Breast epithelium (tissue), 4 donors: ENCODE results near the gene TPCN2. TPM values are rescaled to one million over a fixed set of nuclear protein-coding genes. Genes with fewer than 3 reads are reported as not detected.
A peak's percentile ranks its signal among the peaks of the same experiment; 100 is the strongest.

ENCODE experiments used
- DNase-seq, 2 donors: peaks; one replicate each; pipeline ENCODE4 v3.0.0-alpha.2; 2019; ENCODE audit warnings: low spot score in 2 of 2
- H3K27ac ChIP-seq, 2 donors: fragments of 200-600 bp; sonication (generic) in 1 of 2; one replicate each; pipeline ENCODE4 v1.5.1; 2016 to 2019; ENCODE audit warnings: mild to moderate bottlenecking in 1 of 2
- H3K27me3 ChIP-seq, 2 donors: fragments of 200-600 bp; sonication (generic) in 1 of 2; one replicate each; pipeline versions ENCODE4 v1.5.1 to v1.6.0; 2017 to 2019; ENCODE audit warnings: control low read depth in 1 of 2, mild to moderate bottlenecking in 1 of 2
- H3K36me3 ChIP-seq: fragments of 200-600 bp; one replicate; pipeline ENCODE4 v1.5.1; 2019
- H3K4me1 ChIP-seq, 2 donors: fragments of 200-600 bp; sonication (generic); one replicate each; pipeline ENCODE4 v1.5.1; 2016 to 2019; ENCODE audit warnings: control low read depth in 1 of 2
- H3K4me3 ChIP-seq, 3 donors: fragments of 200-600 bp; sonication (generic); 1 replicate in 2 of 3; 2 replicates in 1 of 3; pipeline ENCODE4 v1.5.1; 2016 to 2019; ENCODE audit warnings: mild to moderate bottlenecking in 3 of 3, moderate library complexity in 2 of 3
- H3K9me3 ChIP-seq, 2 donors: fragments of 200-600 bp; sonication (generic) in 1 of 2; one replicate each; pipeline ENCODE4 v1.5.1; 2016 to 2019; ENCODE audit warnings: control low read depth in 1 of 2
- POLR2A ChIP-seq: fragments of 450-650 bp; IDR thresholded peaks from one replicate; pipeline ENCODE4 v1.6.1; 2016; ENCODE audit warnings: antibody characterized with exemption, mild to moderate bottlenecking, moderate library complexity
- POLR2AphosphoS5 ChIP-seq, 3 donors: sonication (generic); formaldehyde crosslinking; IDR thresholded peaks; one replicate each; pipeline ENCODE4 v1.6.1; 2017; ENCODE audit warnings: antibody characterized with exemption in 3 of 3
- intact Hi-C: fragments of 100-400 bp; cut with DNase I; formaldehyde crosslinking; loops from one replicate; pipeline ENCODE4 v1.15.1; 2023; ENCODE audit warnings: low total_unique reads
- total RNA-seq, 3 donors: library from RNA; depleted of rRNA; stranded (reverse); fragments of >200 nt; gene quantifications; one replicate each; pipeline ENCODE4 v1.1.0, GENCODE V29; 2016
- TF ChIP-seq, protein P1 (sequence below), 3 donors: fragments of 450-650 bp; IDR thresholded peaks; one replicate each; pipeline ENCODE4 v1.5.1; 2016 to 2017; ENCODE audit warnings: antibody characterized with exemption in 3 of 3, mild to moderate bottlenecking in 3 of 3, moderate library complexity in 3 of 3

Gene TPCN2
- total RNA-seq, 3 donors from 2014 or later, result 13.0 to 18.0 (median 13.8) TPM

- Histone ChIP-seq H3K4me3 (no peak overlapping the region), H3K27me3 (no peaks in the 10 kb centered on the region), H3K9me3 (no peaks in the 10 kb centered on the region), H3K36me3 (no peaks in the 10 kb centered on the region), H3K27ac (peak overlapping the region; percentile 78 to 79), H3K4me1 (no peaks in the 10 kb centered on the region)
- TF ChIP-seq POLR2AphosphoS5 (IDR thresholded peaks at IDR 0.05) (no peak), POLR2A (no peak)
- TF ChIP-seq, protein P1, sequence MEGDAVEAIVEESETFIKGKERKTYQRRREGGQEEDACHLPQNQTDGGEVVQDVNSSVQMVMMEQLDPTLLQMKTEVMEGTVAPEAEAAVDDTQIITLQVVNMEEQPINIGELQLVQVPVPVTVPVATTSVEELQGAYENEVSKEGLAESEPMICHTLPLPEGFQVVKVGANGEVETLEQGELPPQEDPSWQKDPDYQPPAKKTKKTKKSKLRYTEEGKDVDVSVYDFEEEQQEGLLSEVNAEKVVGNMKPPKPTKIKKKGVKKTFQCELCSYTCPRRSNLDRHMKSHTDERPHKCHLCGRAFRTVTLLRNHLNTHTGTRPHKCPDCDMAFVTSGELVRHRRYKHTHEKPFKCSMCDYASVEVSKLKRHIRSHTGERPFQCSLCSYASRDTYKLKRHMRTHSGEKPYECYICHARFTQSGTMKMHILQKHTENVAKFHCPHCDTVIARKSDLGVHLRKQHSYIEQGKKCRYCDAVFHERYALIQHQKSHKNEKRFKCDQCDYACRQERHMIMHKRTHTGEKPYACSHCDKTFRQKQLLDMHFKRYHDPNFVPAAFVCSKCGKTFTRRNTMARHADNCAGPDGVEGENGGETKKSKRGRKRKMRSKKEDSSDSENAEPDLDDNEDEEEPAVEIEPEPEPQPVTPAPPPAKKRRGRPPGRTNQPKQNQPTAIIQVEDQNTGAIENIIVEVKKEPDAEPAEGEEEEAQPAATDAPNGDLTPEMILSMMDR (IDR thresholded peaks at IDR 0.05), result no peak
- peak; percentile 52 to 54 for DNase-seq
- intact Hi-C loops, result no loop called here
These were observed 47.3 kb upstream of the TPCN2 start for GRCh38 chr11:69001243-69002081.

DNA sequence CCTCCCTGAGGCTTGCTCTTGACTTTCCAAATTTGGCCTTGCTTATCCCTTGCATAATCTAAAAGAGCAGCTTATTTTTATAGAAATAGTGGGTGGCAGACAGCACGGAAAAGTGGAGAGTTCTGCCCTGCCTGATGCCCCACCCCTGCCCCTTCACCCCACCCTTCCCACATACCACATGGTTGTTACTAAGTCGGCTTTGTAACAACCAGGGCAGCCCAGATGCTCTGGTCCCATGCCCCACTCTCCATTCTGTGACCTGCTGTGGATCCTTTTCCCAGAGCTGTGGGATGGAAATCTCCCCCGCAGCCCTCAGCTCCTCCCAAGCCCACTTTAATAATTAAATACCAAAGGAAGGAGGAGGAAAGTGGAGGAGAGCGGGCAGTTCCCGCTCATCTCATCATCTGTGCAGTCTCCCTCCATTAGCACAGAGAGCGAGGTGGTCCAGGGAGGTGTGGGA is 46.6 kb upstream of the TPCN2 start:
- H3K9me3 ChIP-seq, result no peaks in the 10 kb centered on the region
- H3K4me1 ChIP-seq, result no peaks in the 10 kb centered on the region
- H3K36me3 ChIP-seq, result no peaks in the 10 kb centered on the region
- H3K27me3 ChIP-seq, result no peaks in the 10 kb centered on the region
- no peak for TF ChIP-seq POLR2AphosphoS5 (IDR thresholded peaks at IDR 0.05)
- TF ChIP-seq, protein P1 (IDR thresholded peaks at IDR 0.05), result no peak
- H3K4me3 ChIP-seq, result no peak overlapping the region
- H3K27ac ChIP-seq, result peak overlapping the region; percentile 78 to 79
- intact Hi-C loops, result no loop called here
- DNase-seq, result peak in 1 of 2 donors; percentile 22

DNA sequence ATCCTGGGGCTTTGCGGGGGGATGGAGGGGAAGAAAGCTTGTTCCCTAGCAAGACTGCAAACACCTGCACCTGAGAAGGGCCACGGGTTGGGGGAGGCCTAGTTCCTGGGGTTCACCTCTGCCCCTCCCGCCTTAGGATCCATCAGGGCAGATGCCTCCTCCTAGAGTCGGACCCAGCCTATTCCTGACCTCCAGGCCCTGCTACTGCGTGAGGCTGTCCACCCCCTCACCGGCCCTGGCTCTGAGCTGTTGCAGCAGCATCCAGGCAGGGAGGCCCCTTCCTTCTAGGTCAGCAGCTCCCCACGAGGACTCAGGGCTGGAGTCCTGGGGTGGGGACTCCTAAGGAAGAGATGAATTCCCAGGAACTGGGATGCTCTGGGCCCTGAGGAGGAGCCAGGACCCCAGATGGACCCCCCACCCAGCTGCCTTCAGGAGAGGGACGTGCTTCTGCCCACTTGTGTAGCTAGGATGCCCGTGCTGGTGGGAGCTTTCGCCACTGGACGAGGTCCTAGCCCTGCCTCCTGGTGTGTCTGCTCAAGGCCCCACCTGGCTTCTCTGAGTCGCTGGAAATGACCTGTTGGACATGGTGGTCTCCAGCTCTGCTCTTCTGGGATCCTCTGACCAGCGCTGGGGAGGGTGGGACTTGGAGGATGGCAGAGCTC is 46.0 kb upstream of the TPCN2 start:
- intact Hi-C loops, result no loop called here
- peak in 1 of 2 donors; percentile 45 for DNase-seq
- Histone ChIP-seq H3K4me3 (no peak overlapping the region), H3K9me3 (no peaks in the 10 kb centered on the region), H3K4me1 (no peaks in the 10 kb centered on the region), H3K27me3 (no peaks in the 10 kb centered on the region), H3K27ac (peak overlapping the region; percentile 78 to 79), H3K36me3 (no peaks in the 10 kb centered on the region)
- TF ChIP-seq POLR2AphosphoS5 (IDR thresholded peaks at IDR 0.05) (no peak), POLR2A (no peak)
- TF ChIP-seq, protein P1 (IDR thresholded peaks at IDR 0.05), result no peak

- no peaks in the 10 kb centered on the region for H3K9me3 ChIP-seq
- no peak overlapping the region for H3K4me3 ChIP-seq
- DNase-seq, result peak in 1 of 2 donors; percentile 38
- H3K27ac ChIP-seq, result peak overlapping the region in 1 of 2 donors; percentile 78
- intact Hi-C loops, result no loop called here
- no peaks in the 10 kb centered on the region for H3K36me3 ChIP-seq
- no peaks in the 10 kb centered on the region for H3K27me3 ChIP-seq
- H3K4me1 ChIP-seq, result no peaks in the 10 kb centered on the region
- TF ChIP-seq POLR2A (no peak), POLR2AphosphoS5 (IDR thresholded peaks at IDR 0.05) (no peak)
- TF ChIP-seq, protein P1 (IDR thresholded peaks at IDR 0.05), result no peak
These were observed 45.3 kb upstream of the TPCN2 start for GRCh38 chr11:69003301-69003865.
